ENCODE results near the gene APOBEC4.
A peak's percentile ranks its signal among the peaks of the same experiment; 100 is the strongest.

Gene APOBEC4

DNA sequence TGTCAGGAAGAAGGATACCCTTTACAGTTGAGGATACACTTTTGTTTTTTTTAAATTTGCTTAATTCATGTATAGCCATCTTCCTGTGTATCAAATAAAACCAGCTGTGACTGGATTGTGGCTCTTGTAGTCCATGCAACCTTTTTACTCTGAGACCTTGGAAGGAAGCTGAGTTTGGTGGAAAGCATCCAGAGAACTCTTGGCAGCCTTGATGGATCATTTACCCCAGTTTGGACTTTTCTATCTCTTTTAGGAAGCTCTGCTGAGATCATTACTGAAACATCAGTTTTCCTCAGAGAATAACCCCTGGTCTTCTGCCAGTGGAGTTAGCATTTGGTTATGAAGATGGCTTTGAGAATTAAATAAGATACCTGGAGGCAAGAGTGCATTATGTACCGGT, 21.2 kb upstream of the APOBEC4 start:
- DNase-seq, result no peak

- no peak for DNase-seq
Observed at GRCh38 chr1:183673605-183674323, 20.6 kb upstream of the APOBEC4 start.

- DNase-seq, result no peak
Observed at GRCh38 chr1:183670169-183670568, 17.1 kb upstream of the APOBEC4 start.

DNA sequence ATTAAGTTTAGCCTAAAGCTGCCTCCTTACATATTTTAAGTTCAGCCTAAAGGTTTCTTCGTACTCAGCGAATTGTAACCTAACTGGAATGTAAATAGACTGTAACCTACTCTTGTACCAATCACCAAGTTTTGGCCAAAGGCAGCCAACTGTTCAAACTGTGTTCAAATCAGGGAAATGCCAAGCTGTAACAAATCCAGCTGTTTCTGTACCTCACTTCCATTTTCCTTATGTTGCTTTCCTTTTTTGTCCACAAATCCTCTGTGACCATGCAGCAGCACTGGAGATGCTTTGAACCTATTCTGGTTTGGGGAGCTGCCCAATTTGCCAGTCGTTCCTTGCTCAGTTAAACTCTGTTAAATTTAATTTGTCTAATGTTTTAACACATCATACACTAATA, 3.2 kb upstream of the APOBEC4 start:
- DNase-seq, result no peak

- DNase-seq, result peak; percentile 84
Observed at GRCh38 chr1:183655562-183656075, 2.5 kb upstream of the APOBEC4 start.

GRCh38 chr1:183654706-183655105, 1.6 kb upstream of the APOBEC4 start:
- no peak for DNase-seq

DNA sequence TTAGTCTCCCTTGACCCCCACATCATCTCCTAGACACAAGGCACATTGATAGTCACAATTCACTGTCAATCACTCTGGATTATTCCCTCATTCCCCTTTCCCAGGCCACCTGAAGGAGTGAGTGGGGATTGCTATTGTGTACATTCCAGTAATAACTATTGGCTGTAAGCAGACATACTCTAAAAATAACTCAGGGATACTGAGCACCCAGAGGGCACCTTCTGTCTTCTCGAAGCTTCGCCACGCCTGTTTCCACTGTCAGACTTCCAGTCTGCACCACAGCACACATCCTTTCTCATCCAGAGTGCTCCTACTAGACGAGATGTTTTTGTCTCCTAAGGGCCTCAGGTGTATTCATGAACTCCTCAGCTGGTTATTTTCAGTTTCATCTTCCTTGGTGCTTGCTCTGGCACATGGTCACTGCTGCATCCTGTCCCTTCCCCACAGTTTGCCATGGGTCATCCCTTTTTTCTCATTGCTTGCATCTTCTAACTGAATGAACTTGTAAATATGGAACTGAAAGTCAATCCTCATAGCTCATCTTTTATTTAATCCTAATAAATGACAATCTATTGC, 848 bp upstream of the APOBEC4 start:
- DNase-seq, result no peak

DNA sequence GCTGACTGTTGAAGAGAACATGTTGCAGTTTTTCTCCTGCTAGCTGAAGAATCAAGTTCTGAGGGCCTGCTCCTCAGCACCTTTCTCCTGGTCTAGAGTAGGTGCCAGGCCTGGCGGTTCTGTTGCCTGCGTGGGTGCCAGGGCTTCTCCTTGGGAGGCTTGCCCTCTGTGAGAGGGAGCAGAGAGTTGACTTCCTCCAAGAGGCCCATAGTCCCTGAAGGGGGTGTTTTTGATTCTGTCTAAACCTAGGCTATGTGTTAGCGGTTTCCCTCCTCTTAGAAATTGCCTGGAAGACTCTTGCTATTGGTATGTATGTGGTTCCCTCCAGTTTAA, 312 bp upstream of the APOBEC4 start:
- no peak for DNase-seq

DNA sequence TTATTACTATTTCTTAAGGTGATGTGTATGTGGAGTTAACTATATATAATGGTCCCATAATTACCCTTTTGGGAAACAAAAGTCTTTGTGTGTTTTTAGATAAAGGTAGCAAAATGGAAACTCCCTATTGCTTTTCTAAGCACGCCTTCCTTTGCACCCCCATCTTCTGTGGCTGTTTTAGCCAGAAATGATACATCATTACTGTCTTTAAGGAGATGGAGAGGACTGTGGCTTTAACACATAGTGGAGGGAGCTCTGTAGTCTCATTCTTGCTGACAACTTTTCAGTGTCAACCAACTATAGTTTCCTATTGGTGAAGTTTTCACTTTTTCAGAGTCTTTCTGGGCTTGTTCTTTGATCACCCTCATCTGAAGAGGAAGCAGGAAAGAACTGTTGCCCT, 1.0 kb downstream of the APOBEC4 start:
- no peak for DNase-seq

DNA sequence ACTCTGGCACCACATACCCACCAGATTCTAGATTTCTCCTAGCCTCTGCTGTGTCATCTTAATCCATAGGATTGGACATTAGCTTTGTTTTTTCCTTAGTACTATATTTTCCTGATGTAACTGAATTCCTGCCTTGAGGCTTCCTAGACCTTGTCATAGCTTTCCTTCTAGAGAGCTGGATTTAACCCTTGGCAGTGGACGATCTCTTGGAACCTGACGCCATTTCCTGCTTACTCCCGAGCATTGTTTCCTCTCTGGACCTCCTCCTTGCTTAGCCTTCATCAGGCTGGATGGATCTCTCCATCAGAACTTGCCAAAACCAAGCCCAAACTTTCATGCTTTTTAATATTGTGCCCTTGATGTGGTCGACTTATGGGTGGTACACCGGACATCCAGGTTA, 1.5 kb downstream of the APOBEC4 start:
- no peak for DNase-seq

DNA sequence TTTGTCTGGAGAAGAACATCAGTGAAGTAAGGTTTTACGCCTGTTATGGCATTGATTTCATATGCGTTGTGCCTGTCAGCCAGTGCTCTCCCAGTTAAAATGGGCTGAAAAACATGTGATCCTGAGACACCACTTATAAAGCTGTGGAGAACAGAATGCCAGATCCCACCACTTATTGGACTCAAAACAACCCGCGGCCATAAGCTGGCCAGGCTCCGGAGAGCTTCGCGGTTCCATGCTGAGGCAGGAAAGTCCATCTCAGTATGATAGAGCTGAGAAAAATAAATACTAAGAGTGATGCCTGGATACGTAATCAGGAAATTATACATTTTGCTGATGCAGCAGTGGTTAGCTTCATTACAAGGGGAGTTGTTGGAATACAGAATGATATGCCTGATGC, 5.1 kb downstream of the APOBEC4 start:
- no peak for DNase-seq

- DNase-seq, result no peak
Observed at GRCh38 chr1:183646776-183647175, 6.3 kb downstream of the APOBEC4 start.

DNA sequence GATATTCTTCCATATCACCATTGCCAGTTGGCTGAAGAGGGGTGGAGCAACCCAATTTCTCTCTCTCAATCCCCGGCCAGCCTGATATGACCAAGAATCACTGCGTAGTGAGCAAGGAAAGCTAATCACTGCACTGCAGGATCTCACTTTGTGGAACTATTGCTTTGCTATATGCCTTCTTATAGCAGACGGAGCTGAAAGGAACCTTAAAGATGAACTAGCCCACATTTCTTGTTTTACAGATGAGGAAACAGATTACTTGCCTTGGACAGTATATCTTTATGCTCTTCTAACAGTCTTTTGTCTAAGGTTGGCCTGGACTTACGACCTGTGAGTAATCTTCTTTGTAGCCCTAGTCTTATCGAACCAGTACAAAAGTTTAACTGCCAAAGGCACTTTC, 7.6 kb downstream of the APOBEC4 start:
- no peak for DNase-seq

DNA sequence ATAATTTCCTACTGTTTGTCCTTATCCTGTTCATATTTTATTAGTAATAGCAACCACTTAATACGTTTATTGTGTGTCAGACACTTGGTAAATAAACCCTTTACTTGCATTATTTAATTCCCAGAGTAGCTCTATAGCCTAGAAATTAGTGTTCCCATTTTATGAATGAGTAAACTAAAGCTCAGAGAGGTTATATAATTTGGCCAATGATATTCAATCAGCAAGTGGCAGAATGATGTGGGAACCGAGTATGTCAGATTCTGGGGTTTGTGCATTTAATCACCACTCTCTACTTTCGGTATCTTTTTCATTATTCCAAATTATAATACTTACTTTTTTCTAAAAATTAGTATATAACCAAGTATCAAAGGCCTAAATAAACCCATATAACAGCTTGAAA, 10.9 kb downstream of the APOBEC4 start:
- DNase-seq, result no peak

GRCh38 chr1:183640193-183640592, 12.9 kb downstream of the APOBEC4 start:
- DNase-seq, result no peak

DNA sequence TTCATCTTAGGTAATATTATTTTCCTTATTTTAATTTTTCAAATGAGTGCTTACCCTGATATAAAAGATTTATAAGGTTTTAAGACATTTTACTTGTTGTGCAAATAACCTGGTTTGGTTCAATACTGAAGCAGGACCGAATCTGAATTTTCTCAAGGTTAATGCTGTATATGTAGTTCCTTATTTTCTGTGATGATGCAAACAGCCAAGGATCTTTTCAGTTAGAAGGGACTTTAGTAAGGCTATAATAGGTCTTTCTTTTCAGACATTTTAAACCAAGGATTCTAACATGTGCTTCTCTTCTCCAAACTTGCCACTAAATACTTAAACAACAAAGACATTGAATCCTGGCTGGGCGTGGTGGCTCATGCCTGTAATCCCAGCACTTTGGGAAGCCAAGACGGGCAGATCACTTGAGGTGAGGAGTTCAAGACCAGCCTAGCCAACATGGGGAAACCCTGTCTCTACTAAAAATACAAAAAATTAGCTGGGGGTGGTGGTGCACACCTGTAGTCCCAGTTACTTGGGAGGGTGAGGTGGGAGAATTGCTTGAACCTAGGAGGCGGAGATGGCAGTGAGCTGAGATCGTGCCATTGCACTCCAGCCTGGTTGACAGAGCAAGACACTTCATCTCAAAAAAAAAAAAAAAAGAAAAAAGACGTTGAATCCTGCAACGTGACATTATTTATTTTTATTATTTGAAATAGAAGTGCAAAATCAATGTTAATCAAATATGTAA, 14.3 kb downstream of the APOBEC4 start:
- no peak for DNase-seq

- DNase-seq, result no peak
Observed at GRCh38 chr1:183636783-183637182, 16.3 kb downstream of the APOBEC4 start.

GRCh38 chr1:183636334-183636682, 16.8 kb downstream of the APOBEC4 start:
- DNase-seq, result no peak

- DNase-seq, result peak; percentile 98
Observed at GRCh38 chr1:183635606-183636333, 17.3 kb downstream of the APOBEC4 start, which contains the start of gene ARPC5. ARPC5 (minus strand) TSS chr1:183635783; CDS start chr1:183635659, 124 bp downstream.

DNA sequence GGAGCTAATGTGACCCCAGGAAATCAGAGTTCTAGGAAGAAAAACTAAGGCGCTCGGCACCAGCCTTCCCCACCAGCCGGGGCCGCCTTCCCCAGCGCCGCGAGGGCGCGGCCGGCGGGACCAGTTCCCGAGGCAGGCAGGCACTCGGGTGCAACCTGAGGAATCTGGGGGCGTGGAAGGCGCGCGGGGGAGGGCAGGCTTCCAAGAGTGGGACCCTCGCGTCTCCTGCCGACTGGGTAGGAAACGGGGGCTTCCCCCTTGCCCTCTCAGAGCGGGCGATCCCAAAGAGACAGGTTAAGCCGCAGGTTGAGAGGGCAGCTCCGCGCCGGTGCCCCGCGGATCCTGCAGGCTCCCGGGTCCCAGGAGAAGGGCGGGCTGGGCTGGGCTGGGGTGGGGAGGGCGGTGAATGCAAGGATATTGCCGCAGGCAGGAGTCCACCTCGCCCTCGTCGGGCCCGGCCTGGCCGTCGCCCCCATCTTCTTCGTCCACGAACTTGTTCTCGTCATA, 18.0 kb downstream of the APOBEC4 start:
- DNase-seq, result peak; percentile 18

DNA sequence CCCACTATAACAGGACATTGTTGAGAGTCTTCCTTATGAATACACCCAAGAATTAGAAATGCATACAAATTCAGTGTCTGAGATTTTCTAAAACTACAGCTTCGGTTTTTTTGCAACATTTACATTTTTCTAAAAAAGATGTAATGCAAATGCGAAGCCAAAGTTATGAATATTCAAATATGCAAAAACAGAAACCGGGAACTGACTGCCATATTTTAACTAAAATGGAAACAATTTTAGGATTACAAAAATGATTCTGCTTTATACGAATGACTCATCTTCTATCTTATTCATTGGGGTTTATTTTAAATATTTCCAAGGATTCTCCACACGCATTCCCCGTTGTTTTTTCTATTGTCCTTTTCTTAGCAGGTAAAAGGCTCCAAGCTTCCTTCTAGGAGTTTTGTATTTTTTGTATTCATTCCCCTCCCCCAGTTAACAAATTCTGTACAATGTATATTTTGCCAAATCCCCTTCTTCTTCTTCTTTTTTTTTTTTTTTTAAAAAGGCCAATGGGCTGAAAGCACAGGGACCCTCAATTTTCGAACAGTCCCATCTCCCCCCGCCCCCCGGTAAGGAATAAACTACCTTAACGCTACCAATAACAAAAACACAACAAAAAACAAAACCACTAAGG, 18.6 kb downstream of the APOBEC4 start:
- DNase-seq, result no peak

- DNase-seq, result peak; percentile 50
Observed at GRCh38 chr1:183633676-183634343, 19.3 kb downstream of the APOBEC4 start.
